Panc1 (cell line): Measurements from ENCODE around the gene TIMM50.

Source experiments
- POLR2AphosphoS5 ChIP-seq: IDR thresholded peaks from 2 replicates; pipeline ENCODE4 v1.6.1; 2012; ENCODE audit warnings: mild to moderate bottlenecking, low read depth, low read length, moderate library complexity
- TF ChIP-seq, protein P1 (sequence below): fragments of 450-650 bp; IDR thresholded peaks from 2 replicates; pipeline ENCODE4 v1.5.1; 2017; ENCODE audit warnings: mild to moderate bottlenecking
- TF ChIP-seq, protein P2 (sequence below), 2 experiments: IDR thresholded peaks; 2 replicates each; pipeline ENCODE4 v1.6.1; 2011 to 2012; ENCODE audit warnings: low read depth in 2 of 2, control low read depth in 1 of 2, low read length in 1 of 2, mild to moderate bottlenecking in 1 of 2, moderate library complexity in 1 of 2; ENCODE audit not compliant: insufficient read depth in 1 of 2

DNA sequence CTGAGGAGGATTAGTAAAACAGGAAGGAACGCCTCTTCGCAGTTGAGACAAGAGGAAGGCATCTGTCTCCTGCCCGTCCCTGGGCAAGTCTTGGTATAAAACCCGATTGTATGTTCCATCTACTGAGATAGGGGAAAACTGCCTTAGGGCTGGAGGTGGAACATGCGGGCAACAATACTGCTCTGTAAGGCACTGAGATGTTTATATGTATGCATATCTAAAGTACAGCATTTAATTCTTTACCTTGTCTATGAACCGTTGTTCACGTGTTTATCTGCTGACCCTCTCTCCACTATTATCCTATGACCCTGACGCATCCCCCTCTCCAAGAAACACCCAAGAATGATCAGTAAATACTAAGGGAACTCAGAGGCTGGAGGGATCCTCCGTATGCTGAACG lies 722 bp upstream of the TIMM50 start:
- TF ChIP-seq, protein P1, sequence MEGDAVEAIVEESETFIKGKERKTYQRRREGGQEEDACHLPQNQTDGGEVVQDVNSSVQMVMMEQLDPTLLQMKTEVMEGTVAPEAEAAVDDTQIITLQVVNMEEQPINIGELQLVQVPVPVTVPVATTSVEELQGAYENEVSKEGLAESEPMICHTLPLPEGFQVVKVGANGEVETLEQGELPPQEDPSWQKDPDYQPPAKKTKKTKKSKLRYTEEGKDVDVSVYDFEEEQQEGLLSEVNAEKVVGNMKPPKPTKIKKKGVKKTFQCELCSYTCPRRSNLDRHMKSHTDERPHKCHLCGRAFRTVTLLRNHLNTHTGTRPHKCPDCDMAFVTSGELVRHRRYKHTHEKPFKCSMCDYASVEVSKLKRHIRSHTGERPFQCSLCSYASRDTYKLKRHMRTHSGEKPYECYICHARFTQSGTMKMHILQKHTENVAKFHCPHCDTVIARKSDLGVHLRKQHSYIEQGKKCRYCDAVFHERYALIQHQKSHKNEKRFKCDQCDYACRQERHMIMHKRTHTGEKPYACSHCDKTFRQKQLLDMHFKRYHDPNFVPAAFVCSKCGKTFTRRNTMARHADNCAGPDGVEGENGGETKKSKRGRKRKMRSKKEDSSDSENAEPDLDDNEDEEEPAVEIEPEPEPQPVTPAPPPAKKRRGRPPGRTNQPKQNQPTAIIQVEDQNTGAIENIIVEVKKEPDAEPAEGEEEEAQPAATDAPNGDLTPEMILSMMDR = no peak
- TF ChIP-seq POLR2AphosphoS5 = no peak
- TF ChIP-seq, protein P2, sequence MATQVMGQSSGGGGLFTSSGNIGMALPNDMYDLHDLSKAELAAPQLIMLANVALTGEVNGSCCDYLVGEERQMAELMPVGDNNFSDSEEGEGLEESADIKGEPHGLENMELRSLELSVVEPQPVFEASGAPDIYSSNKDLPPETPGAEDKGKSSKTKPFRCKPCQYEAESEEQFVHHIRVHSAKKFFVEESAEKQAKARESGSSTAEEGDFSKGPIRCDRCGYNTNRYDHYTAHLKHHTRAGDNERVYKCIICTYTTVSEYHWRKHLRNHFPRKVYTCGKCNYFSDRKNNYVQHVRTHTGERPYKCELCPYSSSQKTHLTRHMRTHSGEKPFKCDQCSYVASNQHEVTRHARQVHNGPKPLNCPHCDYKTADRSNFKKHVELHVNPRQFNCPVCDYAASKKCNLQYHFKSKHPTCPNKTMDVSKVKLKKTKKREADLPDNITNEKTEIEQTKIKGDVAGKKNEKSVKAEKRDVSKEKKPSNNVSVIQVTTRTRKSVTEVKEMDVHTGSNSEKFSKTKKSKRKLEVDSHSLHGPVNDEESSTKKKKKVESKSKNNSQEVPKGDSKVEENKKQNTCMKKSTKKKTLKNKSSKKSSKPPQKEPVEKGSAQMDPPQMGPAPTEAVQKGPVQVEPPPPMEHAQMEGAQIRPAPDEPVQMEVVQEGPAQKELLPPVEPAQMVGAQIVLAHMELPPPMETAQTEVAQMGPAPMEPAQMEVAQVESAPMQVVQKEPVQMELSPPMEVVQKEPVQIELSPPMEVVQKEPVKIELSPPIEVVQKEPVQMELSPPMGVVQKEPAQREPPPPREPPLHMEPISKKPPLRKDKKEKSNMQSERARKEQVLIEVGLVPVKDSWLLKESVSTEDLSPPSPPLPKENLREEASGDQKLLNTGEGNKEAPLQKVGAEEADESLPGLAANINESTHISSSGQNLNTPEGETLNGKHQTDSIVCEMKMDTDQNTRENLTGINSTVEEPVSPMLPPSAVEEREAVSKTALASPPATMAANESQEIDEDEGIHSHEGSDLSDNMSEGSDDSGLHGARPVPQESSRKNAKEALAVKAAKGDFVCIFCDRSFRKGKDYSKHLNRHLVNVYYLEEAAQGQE (IDR thresholded peaks at IDR 0.05; ENCODE audit: insufficient read depth in 1 of 2, low read depth in 2 of 2, low read length in 1 of 2) = no peak
